Right forelimb (tissue), 1 donor: ENCODE data around the gene MYOZ3.
A peak's percentile ranks its signal among the peaks of the same experiment; 100 is the strongest.

Experiments used
- DNase-seq: peaks from one replicate; pipeline ENCODE4 v3.0.0-alpha.2; 2018

MYOZ3 gene

GRCh38 chr5:150627731-150628545 lies 33.1 kb upstream of the MYOZ3 start:
- DNase-seq, result no peak

- no peak for DNase-seq
Observed at GRCh38 chr5:150628936-150629485, 32.0 kb upstream of the MYOZ3 start.

GRCh38 chr5:150630016-150630415 lies 31.0 kb upstream of the MYOZ3 start:
- no peak for DNase-seq

- no peak for DNase-seq
Observed at GRCh38 chr5:150630461-150631325, 30.4 kb upstream of the MYOZ3 start.

- DNase-seq, result no peak
Observed at GRCh38 chr5:150631326-150631701, 29.7 kb upstream of the MYOZ3 start.

- no peak for DNase-seq
Observed at GRCh38 chr5:150632305-150633160, 28.5 kb upstream of the MYOZ3 start.

GRCh38 chr5:150633429-150633828 lies 27.6 kb upstream of the MYOZ3 start:
- no peak for DNase-seq

GRCh38 chr5:150636391-150637244 lies 24.4 kb upstream of the MYOZ3 start:
- DNase-seq, result no peak

GRCh38 chr5:150637245-150638052 lies 23.6 kb upstream of the MYOZ3 start:
- DNase-seq, result no peak

- DNase-seq, result no peak
Observed at GRCh38 chr5:150638053-150638444, 23.0 kb upstream of the MYOZ3 start.

- DNase-seq, result no peak
Observed at GRCh38 chr5:150638488-150639376, 22.3 kb upstream of the MYOZ3 start.

GRCh38 chr5:150639377-150639692 lies 21.7 kb upstream of the MYOZ3 start:
- DNase-seq, result no peak

GRCh38 chr5:150639751-150640150 lies 21.3 kb upstream of the MYOZ3 start:
- no peak for DNase-seq

GRCh38 chr5:150640311-150641005 lies 20.6 kb upstream of the MYOZ3 start, which contains the start of gene SYNPO:
Gene SYNPO, plus strand, starts transcription at chr5:150640660. Its CDS starts 7,616 bp downstream, at chr5:150648276.
- peak; percentile 70 for DNase-seq

GRCh38 chr5:150641006-150641570 lies 20.0 kb upstream of the MYOZ3 start:
- DNase-seq, result no peak

- DNase-seq, result no peak
Observed at GRCh38 chr5:150641824-150642566, 19.1 kb upstream of the MYOZ3 start.

- peak; percentile 76 for DNase-seq
Observed at GRCh38 chr5:150642567-150642927, 18.5 kb upstream of the MYOZ3 start.
